HepG2 (cell line): ENCODE measurements around the gene MIER2. TPM values are rescaled to one million over a fixed set of nuclear protein-coding genes. Genes with fewer than 3 reads are reported as not detected.

ENCODE experiments used
- ATAC-seq: fragments of 200-7000 bp; cut with Tn5 transposase; 3 replicates; pipeline ENCODE4 v1.9.1; 2020; ENCODE audit warnings: mild to moderate bottlenecking, moderate library complexity
- BruUV-seq: library from RNA; stranded (reverse); fragments of 400-500 nt; replicated peaks from 2 replicates; lab custom pipeline; 2021; lab: Mats Ljungman, UMichigan
- CTCF ChIA-PET: fragments of 300-600 bp; formaldehyde crosslinking; extraction: SDS; loops from one replicate; lab custom pipeline; 2021; ENCODE audit warnings: low total read pairs, inconsistent platforms, low intra/inter-chr PET ratio; lab: Yijun Ruan, JAX
- POLR2A ChIA-PET: fragments of 350-600 bp; sonication (Branson Sonifier 250); formaldehyde crosslinking; loops from one replicate; lab custom pipeline; 2020; ENCODE audit warnings: antibody characterized with exemption, inconsistent platforms; lab: Yijun Ruan, JAX
- DNase-seq: peaks from one replicate; pipeline ENCODE4 v3.0.0-alpha.2; 2015; ENCODE audit warnings: low spot score
- FAIRE-seq: peaks from 3 replicates; lab custom pipeline; 2011; peaks lifted over from hg19 to GRCh38; lab: Jason Lieb, UNC
- H2AFZ ChIP-seq: one replicate; pipeline ENCODE4 v1.6.1; 2011; ENCODE audit warnings: low read length, inconsistent platforms
- H3K27ac ChIP-seq: fragments of 300-600 bp; 3 replicates; pipeline ENCODE4 v1.8.0; 2011; ENCODE audit warnings: mixed run types, mild to moderate bottlenecking, mixed read lengths, low read length, inconsistent platforms; ENCODE audit not compliant: insufficient read depth; ENCODE audit errors: extremely low read length
- H3K27me3 ChIP-seq, 2 experiments: fragments of 200-600 bp in 1 of 2; 2 replicates in 1 of 2; 3 replicates in 1 of 2; pipeline versions ENCODE4 v1.6.0 to v1.8.0; 2011; ENCODE audit warnings: low read length in 2 of 2, mild to moderate bottlenecking in 2 of 2, moderate library complexity in 2 of 2, inconsistent platforms in 1 of 2; ENCODE audit not compliant: insufficient read depth in 2 of 2, control insufficient read depth in 1 of 2
- H3K36me3 ChIP-seq, 2 experiments: fragments of 200-600 bp in 1 of 2; replicated peaks in 1 of 2; 2 replicates in 1 of 2; 3 replicates in 1 of 2; pipeline versions ENCODE4 v1.5.1 to v1.8.0; 2011; ENCODE audit warnings: low read length in 2 of 2, inconsistent platforms in 1 of 2; ENCODE audit not compliant: insufficient read depth in 2 of 2, control insufficient read depth in 1 of 2
- H3K4me1 ChIP-seq: 2 replicates; pipeline ENCODE4 v1.5.1; 2012; ENCODE audit warnings: low read length, inconsistent platforms; ENCODE audit not compliant: insufficient read depth
- H3K4me2 ChIP-seq: 2 replicates; pipeline ENCODE4 v1.6.0; 2011; ENCODE audit warnings: low read depth, low read length, inconsistent platforms
- H3K4me3 ChIP-seq, 3 experiments: fragments of 200-600 bp in 1 of 3; sonication (generic), shearing (Covaris generic) in 1 of 3; replicated peaks in 1 of 3; 2 replicates each; pipeline ENCODE4 v1.5.1; 2011 to 2016; ENCODE audit warnings: low read length in 3 of 3, inconsistent platforms in 2 of 3, low read depth in 2 of 3, mild to moderate bottlenecking in 2 of 3, control low read depth in 1 of 3, mixed read lengths in 1 of 3; ENCODE audit not compliant: insufficient read depth in 1 of 3
- H3K79me2 ChIP-seq: one replicate; pipeline ENCODE4 v1.6.1; 2011; ENCODE audit warnings: low read length, inconsistent platforms; ENCODE audit not compliant: insufficient read depth
- H3K9ac ChIP-seq: 2 replicates; pipeline ENCODE4 v1.6.0; 2011; ENCODE audit warnings: mild to moderate bottlenecking, low read depth, low read length, inconsistent platforms; ENCODE audit not compliant: insufficient read depth
- H3K9me3 ChIP-seq: 2 replicates; pipeline ENCODE4 v1.5.1; 2012; ENCODE audit warnings: mild to moderate bottlenecking, low read length
- H4K20me1 ChIP-seq: 2 replicates; pipeline ENCODE4 v1.6.0; 2011; ENCODE audit warnings: inconsistent platforms, mild to moderate bottlenecking, low read length, moderate library complexity; ENCODE audit not compliant: insufficient read depth
- EZH2 ChIP-seq: conservative IDR thresholded peaks from 2 replicates; pipeline ENCODE4 v1.6.1; 2012; ENCODE audit warnings: mild to moderate bottlenecking, low read depth, low read length, moderate library complexity
- ZNF510 ChIP-seq: sonication (generic); formaldehyde crosslinking; IDR thresholded peaks from 2 replicates; pipeline ENCODE4 v1.4.0; 2020; ENCODE audit warnings: low read depth, mild to moderate bottlenecking, missing genetic modification reagents
- WGBS: methylation state at CpG from one replicate; pipeline ENCODE4 v1.1.6; 2017; ENCODE audit warnings: low lambda C conversion rate; 5-methylcytosine and 5-hydroxymethylcytosine counted together
- in situ Hi-C: cut with HindIII; loops from 2 replicates; pipeline ENCODE4 v1.10.0; 2017; ENCODE audit warnings: low pct_unique_long_range_greater_than_20kb; ENCODE audit not compliant: extremely low pct_ligation_motif_present
- intact Hi-C: fragments of 100-400 bp; cut with micrococcal nuclease; formaldehyde crosslinking; loops from one replicate; pipeline ENCODE4 v1.10.0; 2022; ENCODE audit not compliant: unreplicated experiment
- polyA plus RNA-seq, 8 experiments: library from polyadenylated mRNA; depleted of rRNA in 3 of 8; stranded (reverse) in 7 of 8; unstranded in 1 of 8; fragments of >200 nt; fragmentation: Illumina TruSeq in 4 of 8; extraction: Trizol in 4 of 8; gene quantifications; 2 replicates each; pipeline versions ENCODE4 v1.2.1 to v1.2.3, GENCODE V29; 2011 to 2016; ENCODE audit warnings: low read depth in 4 of 8, missing spikeins in 1 of 8, mixed read lengths in 1 of 8; ENCODE audit not compliant: insufficient read depth in 1 of 8
- total RNA-seq, 5 experiments: library from RNA; depleted of rRNA; stranded (reverse); fragments of >200 nt; fragmentation: Illumina TruSeq; extraction: Trizol; gene quantifications; 2 replicates each; pipeline ENCODE4 v1.2.3, GENCODE V29; 2016; ENCODE audit warnings: low read depth in 1 of 5
- TF ChIP-seq, protein P1 (sequence below): sonication (generic); formaldehyde crosslinking; IDR thresholded peaks from 2 replicates; pipeline ENCODE4 v1.4.0; 2020; ENCODE audit warnings: mild to moderate bottlenecking, missing genetic modification reagents
- TF ChIP-seq, protein P2 (sequence below): sonication (generic); formaldehyde crosslinking; IDR thresholded peaks from 2 replicates; pipeline ENCODE4 v1.4.0; 2020; ENCODE audit warnings: missing genetic modification reagents

Gene MIER2
- total and polyA plus RNA-seq, 2 of the 13 experiments (the other 11 are each of a cell fraction or from before 2014, with no cell fraction given), result 9.6 to 25.7 TPM

DNA sequence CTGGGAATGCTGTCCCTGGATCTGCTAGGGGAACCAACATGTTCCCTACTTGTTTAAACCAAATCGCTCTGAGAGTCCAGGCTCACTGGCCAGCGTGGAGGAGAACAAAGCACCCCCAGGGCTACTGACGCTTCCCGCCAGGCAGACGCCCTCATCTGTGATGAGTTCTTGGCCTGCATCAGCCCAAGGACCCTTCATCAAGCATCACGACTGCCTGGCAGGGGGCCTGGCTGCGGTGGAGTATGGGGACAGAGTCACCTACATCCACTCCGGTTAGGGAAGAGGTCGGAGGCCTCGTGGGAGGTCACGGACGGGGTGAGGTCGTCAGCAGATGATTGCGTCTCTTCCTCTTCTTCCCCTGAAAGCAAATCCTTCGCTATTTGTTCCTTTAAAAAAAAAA lies 17.7 kb downstream of the MIER2 start:
- Histone ChIP-seq H3K27me3 (no peaks in the 10 kb centered on the region), H3K4me3 (no peak overlapping the region), H3K27ac (no peak overlapping the region), H3K9me3 (peaks cover 9% of the 10 kb centered on the region), H4K20me1 (peaks cover 2% of the 10 kb centered on the region; the same call in 1 of the 2 replicates), H3K4me2 (no peak overlapping the region), H3K36me3 (peaks cover 38 to 77% of the 10 kb centered on the region in 2 experiments), H3K4me1 (no peaks in the 10 kb centered on the region), H3K9ac (no peak overlapping the region), H2AFZ (no peak overlapping the region), H3K79me2 (no peaks in the 10 kb centered on the region)
- intact Hi-C loops (no loop called here), in situ Hi-C loops (no loop called here)
- no peak for FAIRE-seq
- no TSS peak for BruUV-seq
- WGBS, result 96% methylated on average over 11 of the region's 15 CpGs
- ChIA-PET CTCF (no interaction called here), POLR2A (no interaction called here)
- no peak for DNase-seq
- TF ChIP-seq, protein P1, sequence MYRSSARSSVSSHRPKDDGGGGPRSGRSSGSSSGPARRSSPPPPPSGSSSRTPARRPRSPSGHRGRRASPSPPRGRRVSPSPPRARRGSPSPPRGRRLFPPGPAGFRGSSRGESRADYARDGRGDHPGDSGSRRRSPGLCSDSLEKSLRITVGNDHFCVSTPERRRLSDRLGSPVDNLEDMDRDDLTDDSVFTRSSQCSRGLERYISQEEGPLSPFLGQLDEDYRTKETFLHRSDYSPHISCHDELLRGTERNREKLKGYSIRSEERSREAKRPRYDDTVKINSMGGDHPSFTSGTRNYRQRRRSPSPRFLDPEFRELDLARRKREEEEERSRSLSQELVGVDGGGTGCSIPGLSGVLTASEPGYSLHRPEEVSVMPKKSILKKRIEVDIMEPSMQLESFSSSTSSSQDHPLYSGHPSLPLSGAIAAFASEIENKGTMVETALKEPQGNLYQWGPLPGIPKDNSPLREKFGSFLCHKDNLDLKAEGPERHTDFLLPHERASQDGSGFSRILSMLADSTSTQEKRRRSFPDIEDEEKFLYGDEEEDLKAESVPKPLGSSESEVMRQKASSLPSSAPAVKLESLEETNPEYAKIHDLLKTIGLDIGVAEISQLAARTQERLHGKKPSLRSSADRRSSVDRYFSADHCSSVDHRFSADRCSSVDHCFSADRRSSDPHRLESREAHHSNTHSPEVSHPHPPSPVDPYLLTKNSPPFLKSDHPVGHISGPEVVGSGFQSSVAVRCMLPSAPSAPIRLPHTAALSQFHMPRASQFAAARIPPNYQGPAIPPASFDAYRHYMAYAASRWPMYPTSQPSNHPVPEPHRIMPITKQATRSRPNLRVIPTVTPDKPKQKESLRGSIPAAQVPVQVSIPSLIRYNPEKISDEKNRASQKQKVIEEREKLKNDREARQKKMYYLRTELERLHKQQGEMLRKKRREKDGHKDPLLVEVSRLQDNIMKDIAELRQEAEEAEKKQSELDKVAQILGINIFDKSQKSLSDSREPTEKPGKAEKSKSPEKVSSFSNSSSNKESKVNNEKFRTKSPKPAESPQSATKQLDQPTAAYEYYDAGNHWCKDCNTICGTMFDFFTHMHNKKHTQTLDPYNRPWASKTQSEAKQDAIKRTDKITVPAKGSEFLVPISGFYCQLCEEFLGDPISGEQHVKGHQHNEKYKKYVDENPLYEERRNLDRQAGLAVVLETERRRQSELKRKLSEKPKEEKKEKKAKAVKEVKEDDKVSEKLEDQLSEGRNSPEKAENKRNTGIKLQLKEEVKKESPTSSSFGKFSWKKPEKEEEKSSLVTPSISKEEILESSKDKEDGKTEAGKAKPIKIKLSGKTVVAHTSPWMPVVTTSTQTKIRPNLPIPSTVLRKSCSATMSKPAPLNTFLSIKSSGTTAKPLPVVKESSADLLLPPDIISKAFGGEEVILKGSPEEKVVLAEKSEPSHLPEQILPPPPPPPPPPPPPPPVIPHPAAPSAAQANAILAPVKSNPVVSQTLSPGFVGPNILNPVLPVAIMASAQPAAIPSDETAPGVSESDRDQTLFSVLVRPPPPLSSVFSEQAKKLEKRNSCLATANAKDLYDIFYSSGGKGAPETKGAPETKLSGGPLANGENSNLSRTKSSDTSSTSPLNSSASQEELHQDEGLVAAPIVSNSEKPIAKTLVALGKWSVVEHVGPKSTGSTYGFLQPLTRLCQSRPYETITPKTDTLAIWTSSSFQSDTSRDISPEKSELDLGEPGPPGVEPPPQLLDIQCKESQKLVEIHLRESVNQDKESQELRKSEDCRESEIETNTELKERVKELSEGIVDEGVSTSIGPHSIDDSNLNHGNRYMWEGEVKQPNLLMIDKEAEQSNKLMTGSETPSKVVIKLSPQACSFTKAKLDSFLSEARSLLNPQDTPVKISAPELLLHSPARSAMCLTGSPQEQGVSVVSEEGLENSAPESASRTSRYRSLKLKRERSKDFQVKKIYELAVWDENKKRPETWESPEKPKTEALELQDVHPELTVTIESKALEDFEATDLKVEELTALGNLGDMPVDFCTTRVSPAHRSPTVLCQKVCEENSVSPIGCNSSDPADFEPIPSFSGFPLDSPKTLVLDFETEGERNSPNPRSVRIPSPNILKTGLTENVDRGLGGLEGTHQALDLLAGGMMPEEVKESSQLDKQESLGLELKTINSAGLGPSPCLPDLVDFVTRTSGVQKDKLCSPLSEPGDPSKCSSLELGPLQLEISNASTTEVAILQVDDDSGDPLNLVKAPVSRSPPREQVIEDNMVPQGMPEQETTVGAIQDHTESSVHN (CRISPR knock-in tag), result no peak
- no peak for TF ChIP-seq EZH2
- TF ChIP-seq, protein P2, sequence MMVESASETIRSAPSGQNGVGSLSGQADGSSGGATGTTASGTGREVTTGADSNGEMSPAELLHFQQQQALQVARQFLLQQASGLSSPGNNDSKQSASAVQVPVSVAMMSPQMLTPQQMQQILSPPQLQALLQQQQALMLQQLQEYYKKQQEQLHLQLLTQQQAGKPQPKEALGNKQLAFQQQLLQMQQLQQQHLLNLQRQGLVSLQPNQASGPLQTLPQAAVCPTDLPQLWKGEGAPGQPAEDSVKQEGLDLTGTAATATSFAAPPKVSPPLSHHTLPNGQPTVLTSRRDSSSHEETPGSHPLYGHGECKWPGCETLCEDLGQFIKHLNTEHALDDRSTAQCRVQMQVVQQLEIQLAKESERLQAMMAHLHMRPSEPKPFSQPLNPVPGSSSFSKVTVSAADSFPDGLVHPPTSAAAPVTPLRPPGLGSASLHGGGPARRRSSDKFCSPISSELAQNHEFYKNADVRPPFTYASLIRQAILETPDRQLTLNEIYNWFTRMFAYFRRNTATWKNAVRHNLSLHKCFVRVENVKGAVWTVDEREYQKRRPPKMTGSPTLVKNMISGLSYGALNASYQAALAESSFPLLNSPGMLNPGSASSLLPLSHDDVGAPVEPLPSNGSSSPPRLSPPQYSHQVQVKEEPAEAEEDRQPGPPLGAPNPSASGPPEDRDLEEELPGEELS (CRISPR knock-in tag), result no peak
- TF ChIP-seq ZNF510 (CRISPR knock-in tag), result no peak
- no peak for ATAC-seq
